K562 (cell line): ENCODE results near the gene GINS1. TPM values are rescaled to one million over a fixed set of nuclear protein-coding genes. Genes with fewer than 3 reads are reported as not detected.

ENCODE experiments used
- ATAC-seq: fragments of 200-7000 bp; cut with Tn5 transposase; 3 replicates; pipeline ENCODE4 v1.9.1; 2020; ENCODE audit warnings: moderate library complexity
- BruUV-seq: library from RNA; stranded (reverse); fragments of 400-500 nt; replicated peaks from 2 replicates; lab custom pipeline; 2021; lab: Mats Ljungman, UMichigan
- CTCF ChIA-PET: fragments of 300-600 bp; formaldehyde crosslinking; extraction: SDS; loops from one replicate; lab custom pipeline; 2021; ENCODE audit warnings: low intra/inter-chr PET ratio; lab: Yijun Ruan, JAX
- POLR2A ChIA-PET: fragments of 300-600, 350-650 bp; sonication (Branson Sonifier 250); formaldehyde crosslinking; extraction: SDS; loops from one replicate; lab custom pipeline; 2021; ENCODE audit warnings: antibody characterized with exemption, inconsistent platforms; lab: Yijun Ruan, JAX
- DNase-seq, 4 experiments: peaks; one replicate each; pipeline versions ENCODE4 v3.0.0 to v3.0.0-alpha.2; 2011 to 2018; ENCODE audit warnings: low spot score in 3 of 4, mixed read lengths in 3 of 4; ENCODE audit errors: extremely low read depth in 1 of 4
- FAIRE-seq: peaks from 2 replicates; lab custom pipeline; 2011; peaks lifted over from hg19 to GRCh38; lab: Jason Lieb, UNC
- H2AFZ ChIP-seq: 2 replicates; pipeline ENCODE4 v1.6.0; 2011; ENCODE audit warnings: low read depth, low read length, control low read depth, inconsistent platforms
- H3K27ac ChIP-seq: fragments of 200-600 bp; 3 replicates; pipeline ENCODE4 v1.8.0; 2011; ENCODE audit warnings: low read depth, mild to moderate bottlenecking, control low read depth, inconsistent platforms, low read length, moderate library complexity, mixed read lengths; ENCODE audit errors: extremely low read depth
- H3K27me3 ChIP-seq, 2 experiments: fragments of 300-600 bp in 1 of 2; 2 replicates in 1 of 2; 3 replicates in 1 of 2; pipeline versions ENCODE4 v1.6.0 to v1.8.0; 2011; ENCODE audit warnings: inconsistent platforms in 2 of 2, low read length in 2 of 2, mild to moderate bottlenecking in 1 of 2, mixed read lengths in 1 of 2, moderate library complexity in 1 of 2; ENCODE audit not compliant: control insufficient read depth in 2 of 2, insufficient read depth in 2 of 2
- H3K36me3 ChIP-seq: fragments of 300-600 bp; 3 replicates; pipeline ENCODE4 v1.8.0; 2011; ENCODE audit warnings: mild to moderate bottlenecking, low read length, inconsistent platforms; ENCODE audit not compliant: control insufficient read depth, insufficient read depth
- H3K4me1 ChIP-seq, 2 experiments: fragments of 200-600 bp in 1 of 2; replicated peaks in 1 of 2; 2 replicates in 1 of 2; 3 replicates in 1 of 2; pipeline versions ENCODE4 v1.5.1 to v1.8.0; 2011; ENCODE audit warnings: inconsistent platforms in 2 of 2, low read length in 2 of 2, mild to moderate bottlenecking in 1 of 2, mixed read lengths in 1 of 2, moderate library complexity in 1 of 2; ENCODE audit not compliant: control insufficient read depth in 2 of 2, insufficient read depth in 2 of 2
- H3K4me2 ChIP-seq: 2 replicates; pipeline ENCODE4 v1.6.1; 2011; ENCODE audit warnings: low read length, control low read depth, inconsistent platforms, mixed read lengths; ENCODE audit not compliant: insufficient read depth
- H3K4me3 ChIP-seq: fragments of 200-600 bp; sonication (generic), shearing (Covaris generic); 2 replicates; pipeline ENCODE4 v1.5.1; 2016; ENCODE audit warnings: control low read depth, inconsistent platforms
- H3K79me2 ChIP-seq: fragments of 200-600 bp; 3 replicates; pipeline ENCODE4 v1.8.0; 2011; ENCODE audit warnings: low read length, inconsistent platforms; ENCODE audit not compliant: control insufficient read depth, insufficient read depth
- H3K9ac ChIP-seq, 2 experiments: 2 replicates each; pipeline versions ENCODE4 v1.6.0 to v1.6.1; 2011; ENCODE audit warnings: low read depth in 2 of 2, low read length in 2 of 2, control low read depth in 1 of 2, inconsistent platforms in 1 of 2, mild to moderate bottlenecking in 1 of 2, mixed read lengths in 1 of 2; ENCODE audit not compliant: insufficient read depth in 1 of 2
- H3K9me1 ChIP-seq: one replicate; pipeline ENCODE4 v1.6.0; 2011; ENCODE audit warnings: inconsistent platforms, mild to moderate bottlenecking, low read length, moderate library complexity; ENCODE audit not compliant: control insufficient read depth, insufficient read depth
- H3K9me3 ChIP-seq: replicated peaks from 2 replicates; pipeline ENCODE4 v1.5.1; 2011; ENCODE audit warnings: low read depth, low read length, inconsistent platforms; ENCODE audit not compliant: control insufficient read depth, insufficient read depth
- H4K20me1 ChIP-seq: replicated peaks from 2 replicates; pipeline ENCODE4 v1.6.1; 2011; ENCODE audit warnings: low read length, inconsistent platforms, mixed read lengths; ENCODE audit not compliant: control insufficient read depth, insufficient read depth
- CHAMP1 ChIP-seq: fragments of 450-650 bp; IDR thresholded peaks from 2 replicates; pipeline ENCODE4 v1.6.1; 2016; ENCODE audit warnings: mild to moderate bottlenecking
- CUX1 ChIP-seq: fragments of 200-800 bp; sonication (Bioruptor generic); IDR thresholded peaks from 2 replicates; pipeline ENCODE4 v1.6.1; 2016; ENCODE audit warnings: missing genetic modification characterization, missing compliant biosample characterization
- DACH1 ChIP-seq: fragments of 450-650 bp; IDR thresholded peaks from 2 replicates; pipeline ENCODE4 v1.6.1; 2018; ENCODE audit not compliant: partially characterized antibody
- HDAC2 ChIP-seq: fragments of 450-650 bp; IDR thresholded peaks from 2 replicates; pipeline ENCODE4 v1.6.1; 2016; ENCODE audit warnings: mild to moderate bottlenecking
- HSF4 ChIP-seq: fragments of 250-450 bp; sonication (Bioruptor Pico); IDR thresholded peaks from 2 replicates; pipeline ENCODE4 v2.1.2; 2022; ENCODE audit warnings: mild to moderate bottlenecking, moderate library complexity, borderline replicate concordance
- ILK ChIP-seq: fragments of 450-650 bp; IDR thresholded peaks from 2 replicates; pipeline ENCODE4 v1.6.1; 2016; ENCODE audit warnings: missing genetic modification characterization, low read depth, mild to moderate bottlenecking, missing compliant biosample characterization, moderate library complexity, borderline replicate concordance
- SMARCB1 ChIP-seq: IDR thresholded peaks from 2 replicates; pipeline ENCODE4 v1.6.1; 2011; ENCODE audit warnings: improper control_type of control experiment, low read depth; ENCODE audit not compliant: insufficient read length
- in situ Hi-C: fragments of 300-500 bp; cut with MboI; formaldehyde crosslinking; loops from 4 replicates; pipeline ENCODE4 v1.15.0; 2018; ENCODE audit warnings: inconsistent platforms, mixed read lengths
- intact Hi-C: fragments of 100-400 bp; cut with micrococcal nuclease; formaldehyde crosslinking; loops from 2 replicates; pipeline ENCODE4 v1.14.2; 2022
- polyA plus RNA-seq, 8 experiments: library from polyadenylated mRNA; depleted of rRNA in 4 of 8; stranded (reverse) in 5 of 8; unstranded in 3 of 8; fragments of >200 nt; fragmentation: Nextera tagmentation in 2 of 8; fragmentation: Illumina TruSeq in 1 of 8; extraction: Ambion mirVana in 2 of 8; extraction: Trizol in 1 of 8; gene quantifications; 2 replicates each; pipeline versions ENCODE4 v1.2.1 to v1.2.3, GENCODE V29; 2011 to 2014; ENCODE audit warnings: inconsistent platforms in 1 of 8, missing spikeins in 1 of 8
- total RNA-seq, 7 experiments: library from RNA; depleted of rRNA in 6 of 7; stranded (reverse); fragments of >200 nt in 6 of 7; fragmentation: Illumina TruSeq in 2 of 7; extraction: Trizol in 2 of 7; gene quantifications; 2 replicates each; pipeline versions ENCODE4 v1.2.1 to v1.2.3, GENCODE V29; 2011 to 2021; ENCODE audit warnings: low replicate concordance in 1 of 7

Gene GINS1
- total and polyA plus RNA-seq, 9 of the 15 experiments (the other 6 are each of a cell fraction or from before 2014, with no cell fraction given) = 13.1 to 31.8 (median 24.1) TPM

DNA sequence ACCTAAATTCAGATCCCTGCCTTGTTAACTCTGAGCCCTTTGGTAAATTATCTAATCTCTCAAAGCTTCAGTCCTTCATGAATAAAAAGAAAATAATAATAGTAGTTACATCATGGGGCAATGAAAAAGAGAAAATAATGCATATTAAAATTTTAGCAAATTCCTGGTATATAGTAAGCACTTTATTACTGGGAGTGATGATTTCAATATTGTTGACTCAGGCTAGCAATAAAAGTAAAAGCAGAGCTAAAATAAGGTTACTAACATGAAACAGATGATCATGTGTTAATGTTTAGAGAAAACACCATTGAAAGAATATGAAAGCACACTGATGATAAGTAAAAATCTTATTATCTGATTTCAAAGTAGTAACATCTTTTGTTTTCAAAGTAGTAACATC, 13.6 kb downstream of the GINS1 start:
- H3K36me3 ChIP-seq = peaks cover 70% of the 10 kb centered on the region; the same call in 2 of the 3 replicates
- no peaks in the 10 kb centered on the region for H3K9me3 ChIP-seq
- H3K27me3 ChIP-seq = no peaks in the 10 kb centered on the region
- in situ Hi-C loops = no loop called here
- ATAC-seq (no peak), FAIRE-seq (no peak), DNase-seq (no peak)
- intact Hi-C loops = no loop called here
- no peaks in the 10 kb centered on the region for H4K20me1 ChIP-seq
- H3K4me2 ChIP-seq = no peak overlapping the region
- CTCF ChIA-PET = no interaction called here
- H3K9me1 ChIP-seq = no peaks in the 10 kb centered on the region
- H3K4me1 ChIP-seq = no peaks in the 10 kb centered on the region
- H3K4me3 ChIP-seq = no peak overlapping the region
- TF ChIP-seq ILK (tag) (no peak), HDAC2 (no peak), CHAMP1 (no peak), CUX1 (CRISPR knock-in tag) (no peak), HSF4 (no peak), SMARCB1 (no peak), DACH1 (no peak)
- BruUV-seq = no TSS peak
- POLR2A ChIA-PET = no interaction called here
- H3K79me2 ChIP-seq = no peaks in the 10 kb centered on the region
- no peak overlapping the region for H2AFZ ChIP-seq
- no peak overlapping the region for H3K27ac ChIP-seq
- no peak overlapping the region for H3K9ac ChIP-seq
